ENCODE measurements around the gene TMEM87B.
"Not testable (repeated sequence)": the region's sequence is repeated elsewhere in the genome, so short reads cannot be mapped to it uniquely, and the experiment has no call there.

Gene TMEM87B

GRCh38 chr2:112121682-112122254, 66.7 kb downstream of the TMEM87B start:
- Mint-ChIP-seq H3K9me3 (no peaks in the 10 kb centered on the region), H3K4me1 (peaks cover 14% of the 10 kb centered on the region)

GRCh38 chr2:112129060-112129459, 74.0 kb downstream of the TMEM87B start:
- H3K36me3 Mint-ChIP-seq: peaks cover 7% of the 10 kb centered on the region
- H3K4me3 Mint-ChIP-seq: no peak overlapping the region
- H3K4me1 Mint-ChIP-seq: peaks cover 13% of the 10 kb centered on the region
- peaks cover 16% of the 10 kb centered on the region for H3K9me3 Mint-ChIP-seq
- H3K27ac Mint-ChIP-seq: no peak overlapping the region
- no peaks in the 10 kb centered on the region for H3K27me3 Mint-ChIP-seq

More at GRCh38 chr2:112121682-112122254, 66.7 kb downstream of the TMEM87B start:
- no peaks in the 10 kb centered on the region for H3K27me3 Mint-ChIP-seq
- H3K4me3 Mint-ChIP-seq: no peak overlapping the region
- no peak overlapping the region for H3K27ac Mint-ChIP-seq
- H3K36me3 Mint-ChIP-seq: peaks cover 8% of the 10 kb centered on the region

- Mint-ChIP-seq H3K9me3 (peaks cover 9% of the 10 kb centered on the region), H3K4me3 (no peak overlapping the region), H3K36me3 (peaks cover 4% of the 10 kb centered on the region), H3K27ac (no peak overlapping the region), H3K4me1 (peaks cover 25% of the 10 kb centered on the region), H3K27me3 (peaks cover 12% of the 10 kb centered on the region)
Observed at GRCh38 chr2:112133344-112133743, 78.3 kb downstream of the TMEM87B start.

- peaks cover 25% of the 10 kb centered on the region for H3K4me1 Mint-ChIP-seq
Observed at GRCh38 chr2:112134120-112134519, 79.1 kb downstream of the TMEM87B start.

GRCh38 chr2:112136096-112136495, 81.0 kb downstream of the TMEM87B start:
- Mint-ChIP-seq H3K36me3 (peaks cover 4% of the 10 kb centered on the region), H3K4me3 (no peak overlapping the region), H3K27me3 (peaks cover 18% of the 10 kb centered on the region), H3K4me1 (peaks cover 25% of the 10 kb centered on the region), H3K27ac (no peak overlapping the region), H3K9me3 (peaks cover 5% of the 10 kb centered on the region)

More at GRCh38 chr2:112134120-112134519, 79.1 kb downstream of the TMEM87B start:
- no peak overlapping the region for H3K4me3 Mint-ChIP-seq
- H3K36me3 Mint-ChIP-seq: peaks cover 4% of the 10 kb centered on the region
- H3K27ac Mint-ChIP-seq: no peak overlapping the region
- H3K9me3 Mint-ChIP-seq: peaks cover 5% of the 10 kb centered on the region
- peaks cover 12% of the 10 kb centered on the region for H3K27me3 Mint-ChIP-seq

- H3K36me3 Mint-ChIP-seq: peaks cover 3% of the 10 kb centered on the region
- H3K4me3 Mint-ChIP-seq: peak overlapping the region; percentile 75
- peaks cover 15% of the 10 kb centered on the region for H3K4me1 Mint-ChIP-seq
- H3K27ac Mint-ChIP-seq: peak overlapping the region; percentile 41
- H3K9me3 Mint-ChIP-seq: peaks cover 3% of the 10 kb centered on the region
- peaks cover 19% of the 10 kb centered on the region for H3K27me3 Mint-ChIP-seq
Observed at GRCh38 chr2:112137516-112138158, 82.6 kb downstream of the TMEM87B start.

GRCh38 chr2:112138159-112139032, 83.3 kb downstream of the TMEM87B start, which contains the start of gene FBLN7:
Gene FBLN7, plus strand, starts transcription at chr2:112138385. Its CDS starts 271 bp downstream, at chr2:112138656.
- peak within 1 kb of the TSS; percentile 75 for H3K4me3 Mint-ChIP-seq
- H3K9me3 Mint-ChIP-seq: no peaks in the 10 kb centered on the region
- peak within 1 kb of the TSS; percentile 41 for H3K27ac Mint-ChIP-seq
- no peaks in the 10 kb centered on the region for H3K36me3 Mint-ChIP-seq
- H3K4me1 Mint-ChIP-seq: peaks cover 12% of the 10 kb centered on the region
- H3K27me3 Mint-ChIP-seq: peaks cover 19% of the 10 kb centered on the region

GRCh38 chr2:112139033-112139614, 84.1 kb downstream of the TMEM87B start:
- not testable (repeated sequence) for H3K9me3 Mint-ChIP-seq, H3K4me3 Mint-ChIP-seq, H3K27ac Mint-ChIP-seq, H3K36me3 Mint-ChIP-seq
- H3K27me3 Mint-ChIP-seq: peaks cover 19% of the 10 kb centered on the region
- peaks cover 16% of the 10 kb centered on the region for H3K4me1 Mint-ChIP-seq

GRCh38 chr2:112139661-112140204, 84.7 kb downstream of the TMEM87B start:
- Mint-ChIP-seq H3K4me1 (peaks cover 16% of the 10 kb centered on the region), H3K27me3 (peaks cover 19% of the 10 kb centered on the region)
- H3K9me3 Mint-ChIP-seq, H3K27ac Mint-ChIP-seq, H3K36me3 Mint-ChIP-seq, H3K4me3 Mint-ChIP-seq: not testable (repeated sequence)

- Mint-ChIP-seq H3K36me3 (no peaks in the 10 kb centered on the region), H3K27me3 (peaks cover 19% of the 10 kb centered on the region), H3K9me3 (no peaks in the 10 kb centered on the region), H3K4me3 (peak overlapping the region; percentile 23), H3K4me1 (peaks cover 16% of the 10 kb centered on the region), H3K27ac (no peak overlapping the region)
Observed at GRCh38 chr2:112140205-112140802, 85.2 kb downstream of the TMEM87B start.

GRCh38 chr2:112140899-112141625, 86.0 kb downstream of the TMEM87B start:
- H3K9me3 Mint-ChIP-seq: no peaks in the 10 kb centered on the region

GRCh38 chr2:112141626-112142007, 86.5 kb downstream of the TMEM87B start:
- Mint-ChIP-seq H3K4me1 (peaks cover 12% of the 10 kb centered on the region), H3K36me3 (no peaks in the 10 kb centered on the region), H3K27me3 (peaks cover 15% of the 10 kb centered on the region), H3K27ac (no peak overlapping the region), H3K4me3 (no peak overlapping the region), H3K9me3 (no peaks in the 10 kb centered on the region)

More at GRCh38 chr2:112140899-112141625, 86.0 kb downstream of the TMEM87B start:
- peaks cover 15% of the 10 kb centered on the region for H3K4me1 Mint-ChIP-seq
- H3K4me3 Mint-ChIP-seq: peak overlapping the region; percentile 17
- H3K36me3 Mint-ChIP-seq: no peaks in the 10 kb centered on the region
- H3K27ac Mint-ChIP-seq: no peak overlapping the region
- peaks cover 18% of the 10 kb centered on the region for H3K27me3 Mint-ChIP-seq

GRCh38 chr2:112142525-112143078, 87.5 kb downstream of the TMEM87B start:
- no peaks in the 10 kb centered on the region for H3K36me3 Mint-ChIP-seq
- no peak overlapping the region for H3K27ac Mint-ChIP-seq
- no peak overlapping the region for H3K4me3 Mint-ChIP-seq
- peaks cover 11% of the 10 kb centered on the region for H3K27me3 Mint-ChIP-seq
- H3K4me1 Mint-ChIP-seq: peaks cover 7% of the 10 kb centered on the region
- H3K9me3 Mint-ChIP-seq: no peaks in the 10 kb centered on the region

- Mint-ChIP-seq H3K27ac (no peak overlapping the region), H3K4me1 (peaks cover 3% of the 10 kb centered on the region), H3K36me3 (no peaks in the 10 kb centered on the region), H3K9me3 (no peaks in the 10 kb centered on the region), H3K4me3 (no peak overlapping the region), H3K27me3 (peaks cover 7% of the 10 kb centered on the region)
Observed at GRCh38 chr2:112143150-112143549, 88.1 kb downstream of the TMEM87B start.

All from activated naive CD4-positive, alpha-beta T cell treated with anti-CD3 and anti-CD28 coated beads, Interleukin-2, amount 50 U/mL, for 24 hours (primary cell).